GM12872 (cell line): ENCODE data around the gene NSUN5.

Experiments used
- TF ChIP-seq, protein P1 (sequence below): IDR thresholded peaks from 3 replicates; pipeline ENCODE4 v1.5.1; 2011; ENCODE audit warnings: low read depth, mild to moderate bottlenecking, low read length, moderate library complexity; ENCODE audit not compliant: insufficient read depth

NSUN5 gene

DNA sequence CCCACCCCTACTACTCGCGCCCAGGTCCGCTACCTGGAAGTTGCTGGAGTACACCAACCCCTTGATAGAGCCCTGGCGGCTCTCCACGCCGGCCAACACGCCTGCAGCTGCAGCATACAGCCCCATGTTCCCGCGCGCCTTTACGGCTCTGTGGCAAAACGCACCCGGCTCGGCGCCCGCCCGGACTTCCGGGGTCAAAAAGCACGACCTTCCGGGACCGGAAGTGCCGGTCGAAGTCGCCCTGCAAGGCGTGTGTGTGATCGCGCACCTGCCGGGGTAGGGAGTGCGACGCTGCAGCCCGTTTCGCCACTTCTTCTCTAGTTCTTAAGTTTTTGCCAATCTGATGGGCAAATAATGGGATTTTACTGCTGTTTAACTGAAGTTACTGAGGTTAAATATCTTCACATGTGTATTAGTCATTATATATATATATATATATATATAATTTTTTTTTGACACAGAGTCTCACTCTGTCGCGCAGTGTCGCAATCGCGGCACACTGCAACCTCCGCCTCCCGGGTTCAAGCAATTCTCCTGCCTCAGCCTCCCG lies at the start of gene NSUN5:
Gene NSUN5, minus strand, starts transcription at position 162 of the 550 bp plus-strand sequence. Its CDS starts 36 bp downstream, at position 126.
- TF ChIP-seq, protein P1, sequence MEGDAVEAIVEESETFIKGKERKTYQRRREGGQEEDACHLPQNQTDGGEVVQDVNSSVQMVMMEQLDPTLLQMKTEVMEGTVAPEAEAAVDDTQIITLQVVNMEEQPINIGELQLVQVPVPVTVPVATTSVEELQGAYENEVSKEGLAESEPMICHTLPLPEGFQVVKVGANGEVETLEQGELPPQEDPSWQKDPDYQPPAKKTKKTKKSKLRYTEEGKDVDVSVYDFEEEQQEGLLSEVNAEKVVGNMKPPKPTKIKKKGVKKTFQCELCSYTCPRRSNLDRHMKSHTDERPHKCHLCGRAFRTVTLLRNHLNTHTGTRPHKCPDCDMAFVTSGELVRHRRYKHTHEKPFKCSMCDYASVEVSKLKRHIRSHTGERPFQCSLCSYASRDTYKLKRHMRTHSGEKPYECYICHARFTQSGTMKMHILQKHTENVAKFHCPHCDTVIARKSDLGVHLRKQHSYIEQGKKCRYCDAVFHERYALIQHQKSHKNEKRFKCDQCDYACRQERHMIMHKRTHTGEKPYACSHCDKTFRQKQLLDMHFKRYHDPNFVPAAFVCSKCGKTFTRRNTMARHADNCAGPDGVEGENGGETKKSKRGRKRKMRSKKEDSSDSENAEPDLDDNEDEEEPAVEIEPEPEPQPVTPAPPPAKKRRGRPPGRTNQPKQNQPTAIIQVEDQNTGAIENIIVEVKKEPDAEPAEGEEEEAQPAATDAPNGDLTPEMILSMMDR: no peak

- TF ChIP-seq, protein P1: no peak
Observed at GRCh38 chr7:73356159-73356558, 47.5 kb upstream of the NSUN5 start.

GRCh38 chr7:73354821-73355220 lies 46.2 kb upstream of the NSUN5 start:
- TF ChIP-seq, protein P1: no peak

- TF ChIP-seq, protein P1: no peak
Observed at GRCh38 chr7:73354196-73354595, 45.6 kb upstream of the NSUN5 start.

DNA sequence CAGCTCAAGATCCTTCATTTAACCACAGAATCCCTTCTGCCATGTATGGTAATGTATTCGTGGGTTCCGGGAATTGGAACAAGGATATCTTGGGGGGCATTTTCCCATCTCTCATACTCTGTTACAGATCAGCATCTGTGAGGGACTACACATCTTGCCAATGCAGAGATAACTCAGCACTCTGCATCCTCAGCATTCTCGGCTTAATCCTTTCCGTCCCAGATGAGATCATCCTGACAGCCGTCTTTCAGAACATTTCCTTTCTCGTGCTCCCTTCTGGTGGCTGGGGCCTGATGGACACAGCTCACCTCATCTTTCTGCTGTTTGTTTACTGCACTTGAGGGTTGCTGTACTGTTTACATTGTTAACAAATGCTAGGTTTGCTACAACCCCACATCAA lies 44.6 kb upstream of the NSUN5 start:
- TF ChIP-seq, protein P1: no peak

DNA sequence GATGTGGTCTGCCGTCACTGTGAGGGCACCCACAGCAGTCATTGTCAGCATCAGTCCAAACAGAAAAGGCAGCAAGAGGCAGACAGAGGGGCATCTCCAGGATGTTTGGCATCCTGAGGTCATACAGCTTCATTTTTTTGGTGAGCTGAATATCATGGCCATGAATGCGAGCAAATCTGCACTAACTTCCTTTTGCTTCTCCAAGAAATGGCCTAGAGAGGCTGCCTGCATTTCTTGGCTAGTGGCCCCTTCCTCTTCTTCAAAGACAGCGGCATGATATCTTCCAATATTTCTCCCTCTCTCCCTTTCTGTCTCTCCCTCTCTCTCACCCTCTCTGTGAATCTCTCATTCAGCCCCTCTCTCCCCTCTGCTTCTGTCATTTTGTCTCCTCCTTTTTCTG lies 44.2 kb upstream of the NSUN5 start:
- TF ChIP-seq, protein P1: no peak

DNA sequence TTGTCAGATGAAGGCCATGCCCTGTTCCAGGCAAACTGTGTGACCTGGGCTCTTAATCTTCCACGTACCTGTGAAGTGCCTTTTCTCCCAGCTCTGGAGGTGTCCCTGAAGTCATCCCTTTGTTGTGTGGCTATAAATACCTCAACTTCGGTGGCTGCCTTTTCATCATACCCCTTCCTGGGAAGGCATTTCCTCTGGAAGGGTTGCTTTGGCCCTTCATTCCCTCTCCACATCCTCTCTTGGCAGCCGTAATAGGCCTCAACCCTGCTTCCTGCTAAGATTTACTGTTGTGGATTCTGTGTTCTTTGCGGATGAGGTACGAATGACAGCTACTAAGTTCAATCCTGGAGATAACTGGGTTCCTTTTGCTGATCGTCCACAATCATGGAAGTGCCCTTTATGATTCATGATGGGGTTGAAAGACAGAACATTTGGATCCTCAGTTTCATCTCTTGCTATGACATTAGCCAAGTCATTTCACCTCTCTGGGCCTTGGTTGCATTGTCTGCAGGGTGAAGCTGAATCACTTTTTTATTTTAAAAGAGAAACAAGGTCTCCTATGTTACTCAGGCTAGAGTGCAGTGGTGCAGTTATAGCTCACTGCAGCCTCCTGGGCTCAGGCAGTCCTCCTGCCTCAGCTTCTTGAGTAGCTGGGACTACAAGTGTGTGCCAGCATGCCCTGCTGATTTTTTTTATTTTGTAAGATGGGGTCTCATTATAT lies 43.0 kb upstream of the NSUN5 start:
- TF ChIP-seq, protein P1: no peak
